Gastroesophageal sphincter (tissue), 4 donors: ENCODE results near the gene SPATA31A6. TPM values are rescaled to one million over a fixed set of nuclear protein-coding genes. Genes with fewer than 3 reads are reported as not detected.
"Not testable (repeated sequence)": the region's sequence is repeated elsewhere in the genome, so short reads cannot be mapped to it uniquely, and the experiment has no call there.

Experiments
- ATAC-seq: fragments of 150-250 bp; one replicate; pipeline ENCODE4 v1.9.1; 2016; ENCODE audit warnings: mild to moderate bottlenecking, moderate library complexity
- H3K27ac ChIP-seq, 4 donors: fragments of 200-600 bp; sonication (generic) in 3 of 4; 1 replicate in 3 of 4; 2 replicates in 1 of 4; pipeline ENCODE4 v1.5.1; 2016 to 2019
- H3K27me3 ChIP-seq: fragments of 200-600 bp; sonication (generic); one replicate; pipeline ENCODE4 v1.5.1; 2019
- H3K36me3 ChIP-seq, 2 donors: fragments of 200-600 bp; sonication (generic); one replicate each; pipeline ENCODE4 v1.5.1; 2019; ENCODE audit warnings: control low read depth in 1 of 2
- H3K4me1 ChIP-seq, 3 donors: fragments of 200-600 bp; sonication (generic); 1 replicate in 2 of 3; 2 replicates in 1 of 3; pipeline ENCODE4 v1.5.1; 2016 to 2019; ENCODE audit warnings: control low read depth in 2 of 3
- H3K4me3 ChIP-seq, 2 donors: fragments of 200-600 bp; sonication (generic); one replicate each; pipeline ENCODE4 v1.5.1; 2019; ENCODE audit warnings: mild to moderate bottlenecking in 1 of 2, moderate library complexity in 1 of 2
- H3K9me3 ChIP-seq, 3 donors: fragments of 200-600 bp; sonication (generic); one replicate each; pipeline ENCODE4 v1.5.1; 2017 to 2019; ENCODE audit warnings: control low read depth in 2 of 3
- CTCF ChIP-seq, 4 experiments: fragments of 200-600 bp in 2 of 4; fragments of 450-650 bp in 2 of 4; sonication (generic) in 1 of 4; IDR thresholded peaks; one replicate each; pipeline ENCODE4 v1.5.1; 2017 to 2019; ENCODE audit warnings: antibody characterized with exemption in 4 of 4, mild to moderate bottlenecking in 2 of 4, moderate library complexity in 2 of 4
- WGBS, 2 donors: methylation state at CpG; one replicate each; pipeline ENCODE4 v1.1.5; 2018; ENCODE audit warnings: low coverage in 1 of 2; 5-methylcytosine and 5-hydroxymethylcytosine counted together
- total RNA-seq, 4 donors: library from RNA; depleted of rRNA; stranded (reverse); fragments of >200 nt; gene quantifications; one replicate each; pipeline ENCODE4 v1.1.0, GENCODE V29; 2016

The SPATA31A6 gene
- not detected for total RNA-seq

- H3K4me1 ChIP-seq, H3K27ac ChIP-seq, H3K27me3 ChIP-seq, H3K9me3 ChIP-seq, H3K4me3 ChIP-seq, ATAC-seq, H3K36me3 ChIP-seq: not testable (repeated sequence)
- no CpG with 5 or more reads among the region's 5 CpGs for WGBS, 2 donors
These were observed at the start of gene SPATA31A6 for GRCh38 chr9:42183359-42183758. Gene SPATA31A6 (plus strand): TSS chr9:42183659. CDS start chr9:42183688, 29 bp downstream.

- H3K4me3 ChIP-seq, H3K27me3 ChIP-seq, H3K36me3 ChIP-seq, H3K9me3 ChIP-seq, H3K4me1 ChIP-seq, ATAC-seq, H3K27ac ChIP-seq: not testable (repeated sequence)
- peak; percentile 13 to 59 (median 24) for TF ChIP-seq CTCF (IDR thresholded peaks at IDR 0.05)
- WGBS, 2 donors, result no CpG with 5 or more reads among the region's 1 CpG
These were observed 23.2 kb upstream of the SPATA31A6 start for GRCh38 chr9:42160299-42160698.

GRCh38 chr9:42219861-42220260 lies 36.4 kb downstream of the SPATA31A6 start:
- H3K4me1 ChIP-seq, H3K27ac ChIP-seq, ATAC-seq, H3K27me3 ChIP-seq, H3K9me3 ChIP-seq, H3K4me3 ChIP-seq, H3K36me3 ChIP-seq: not testable (repeated sequence)
- WGBS, 2 donors, result 73 to 81% methylated on average over 2 of the region's 2 CpGs

- WGBS, 2 donors, result 0 to 69% methylated on average over 1 to 3 of the region's 10 CpGs
These were observed 39.8 kb downstream of the SPATA31A6 start for GRCh38 chr9:42223230-42223629.

GRCh38 chr9:42233031-42233430 lies 49.6 kb downstream of the SPATA31A6 start:
- H3K27ac ChIP-seq, result peak overlapping the region in 2 of 4 donors; percentile 47 to 59

More at GRCh38 chr9:42223230-42223629, 39.8 kb downstream of the SPATA31A6 start:
- not testable (repeated sequence) for H3K27me3 ChIP-seq, H3K4me1 ChIP-seq, ATAC-seq, H3K27ac ChIP-seq, H3K4me3 ChIP-seq, H3K9me3 ChIP-seq, H3K36me3 ChIP-seq

GRCh38 chr9:42234610-42235009 lies 51.2 kb downstream of the SPATA31A6 start:
- H3K36me3 ChIP-seq, ATAC-seq, H3K9me3 ChIP-seq, H3K27me3 ChIP-seq, H3K4me3 ChIP-seq: not testable (repeated sequence)
- Histone ChIP-seq H3K27ac (peak overlapping the region in 3 of 4 donors; percentile 27 to 51 (median 42)), H3K4me1 (peaks cover 0 to 21% (median under 1%) of the 10 kb centered on the region in 3 donors)

More at GRCh38 chr9:42233031-42233430, 49.6 kb downstream of the SPATA31A6 start:
- H3K27me3 ChIP-seq, H3K9me3 ChIP-seq, H3K36me3 ChIP-seq, ATAC-seq, H3K4me3 ChIP-seq: not testable (repeated sequence)
- WGBS, 2 donors, result 4 to 11% methylated on average over 4 of the region's 4 CpGs
- peaks cover 0 to 19% (median 0%) of the 10 kb centered on the region in 3 donors for H3K4me1 ChIP-seq

- ATAC-seq, H3K9me3 ChIP-seq, H3K27me3 ChIP-seq, H3K4me3 ChIP-seq, H3K36me3 ChIP-seq: not testable (repeated sequence)
- no CpG with 5 or more reads among the region's 1 CpG for WGBS, 2 donors
- Histone ChIP-seq H3K4me1 (peaks cover 0 to 30% (median 7%) of the 10 kb centered on the region in 3 donors), H3K27ac (peak overlapping the region in 1 of 4 donors; percentile 62)
These were observed 52.0 kb downstream of the SPATA31A6 start for GRCh38 chr9:42235352-42235991.

- not testable (repeated sequence) for H3K36me3 ChIP-seq, ATAC-seq, H3K9me3 ChIP-seq, H3K4me3 ChIP-seq, H3K27ac ChIP-seq, H3K27me3 ChIP-seq
- H3K4me1 ChIP-seq, result peaks cover 0 to 32% (median 7%) of the 10 kb centered on the region in 3 donors
These were observed 52.6 kb downstream of the SPATA31A6 start for GRCh38 chr9:42236097-42236496.

- not testable (repeated sequence) for H3K4me3 ChIP-seq, H3K27me3 ChIP-seq, H3K9me3 ChIP-seq, H3K27ac ChIP-seq, H3K36me3 ChIP-seq, ATAC-seq
- 63 to 74% methylated on average over 2 of the region's 3 CpGs for WGBS, 2 donors
- H3K4me1 ChIP-seq, result peaks cover 0 to 22% (median 7%) of the 10 kb centered on the region in 3 donors
These were observed 53.9 kb downstream of the SPATA31A6 start for GRCh38 chr9:42237381-42237780.

GRCh38 chr9:42238862-42239261 lies 55.4 kb downstream of the SPATA31A6 start:
- Histone ChIP-seq H3K27ac (peak overlapping the region in 1 of 4 donors; percentile 18), H3K4me1 (peaks cover 0 to 13% (median 7%) of the 10 kb centered on the region in 3 donors)
- ATAC-seq, H3K36me3 ChIP-seq, H3K9me3 ChIP-seq, H3K27me3 ChIP-seq, H3K4me3 ChIP-seq: not testable (repeated sequence)
- 46 to 58% methylated on average over 2 of the region's 2 CpGs for WGBS, 2 donors
